Muscle of arm (tissue), 12 donors: ENCODE measurements around the gene LUZP2. TPM values are rescaled to one million over a fixed set of nuclear protein-coding genes. Genes with fewer than 3 reads are reported as not detected.
A peak's percentile ranks its signal among the peaks of the same experiment; 100 is the strongest.

Experiments
- DNase-seq: peaks from one replicate; pipeline ENCODE4 v3.0.0-alpha.2; 2013
- polyA plus RNA-seq, 12 donors: library from polyadenylated mRNA; unstranded; fragments of 120-200 nt; gene quantifications; one replicate each; pipeline ENCODE4 v1.2.1, GENCODE V29; 2013; ENCODE audit not compliant: insufficient read length in 12 of 12

LUZP2 gene
- polyA plus RNA-seq, 12 donors, result 0.61 to 1.5 (median 0.85) TPM; not detected in 2

GRCh38 chr11:24709928-24710565 lies 213.2 kb downstream of the LUZP2 start:
- no peak for DNase-seq

GRCh38 chr11:24714601-24715000 lies 217.7 kb downstream of the LUZP2 start:
- no peak for DNase-seq

- DNase-seq, result no peak
Measured at GRCh38 chr11:24716403-24716802, 219.6 kb downstream of the LUZP2 start.

GRCh38 chr11:24723231-24723630 lies 226.4 kb downstream of the LUZP2 start:
- DNase-seq, result no peak

DNA sequence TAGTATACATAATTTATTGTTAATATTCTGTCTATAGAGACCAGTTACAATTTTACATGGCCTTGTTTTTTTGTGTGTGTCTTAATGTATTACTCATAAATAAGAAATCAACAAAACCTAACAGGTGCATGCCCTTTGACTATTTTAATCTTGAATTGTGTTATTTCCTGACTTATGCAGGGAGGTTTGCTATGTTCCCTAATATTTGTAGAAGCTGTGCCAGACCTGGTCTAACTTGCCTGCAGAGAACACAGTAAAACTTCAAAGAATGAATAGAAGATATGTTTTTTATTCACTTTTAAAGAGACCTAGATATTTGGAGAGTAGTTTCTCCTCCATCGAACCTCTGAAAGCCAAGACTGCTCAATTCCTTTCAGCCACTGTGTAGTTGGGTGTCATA lies 234.7 kb downstream of the LUZP2 start:
- no peak for DNase-seq

DNA sequence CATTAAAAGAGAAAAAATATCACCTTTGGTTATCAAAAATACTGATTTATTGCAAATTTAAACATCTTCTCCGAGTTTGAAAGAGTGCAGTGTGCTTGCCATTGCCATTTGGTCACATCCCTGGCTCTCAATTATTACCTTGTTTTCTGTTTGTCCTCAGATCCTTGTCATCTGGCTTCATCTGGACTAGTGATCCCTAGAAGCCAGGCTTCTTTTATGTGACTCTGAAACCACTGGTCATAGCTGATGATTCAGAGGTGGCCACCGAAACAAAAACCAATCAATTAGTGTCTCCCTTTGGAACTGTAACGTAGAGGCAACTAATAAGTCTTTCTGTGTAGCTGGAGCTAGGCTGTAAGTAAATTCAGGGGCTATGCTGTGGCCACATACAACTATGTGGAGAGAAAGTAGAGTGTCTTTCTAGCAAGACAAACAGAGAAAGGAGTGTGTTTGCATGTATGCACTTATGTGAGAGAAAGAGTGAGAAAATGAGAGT lies 237.9 kb downstream of the LUZP2 start:
- no peak for DNase-seq

DNA sequence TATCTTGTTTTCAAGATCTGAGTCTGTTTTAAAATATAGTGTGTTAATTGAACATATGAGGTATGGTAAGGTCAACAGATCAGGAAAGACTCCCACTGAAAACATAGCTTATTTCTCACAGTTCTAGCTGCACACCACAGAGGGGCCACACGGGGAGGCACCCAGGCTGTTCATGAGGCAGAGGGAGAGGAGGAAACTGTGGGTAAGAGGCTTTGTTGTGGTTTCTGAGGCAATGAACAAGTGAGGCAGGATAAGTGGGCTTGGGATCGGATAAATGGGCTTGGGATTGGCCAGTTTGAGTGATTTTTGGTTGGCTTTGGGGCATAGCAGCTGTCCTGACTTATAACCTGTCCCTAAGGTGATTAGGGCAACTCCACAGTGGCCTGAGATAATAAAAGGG lies 242.1 kb downstream of the LUZP2 start:
- DNase-seq, result no peak

DNA sequence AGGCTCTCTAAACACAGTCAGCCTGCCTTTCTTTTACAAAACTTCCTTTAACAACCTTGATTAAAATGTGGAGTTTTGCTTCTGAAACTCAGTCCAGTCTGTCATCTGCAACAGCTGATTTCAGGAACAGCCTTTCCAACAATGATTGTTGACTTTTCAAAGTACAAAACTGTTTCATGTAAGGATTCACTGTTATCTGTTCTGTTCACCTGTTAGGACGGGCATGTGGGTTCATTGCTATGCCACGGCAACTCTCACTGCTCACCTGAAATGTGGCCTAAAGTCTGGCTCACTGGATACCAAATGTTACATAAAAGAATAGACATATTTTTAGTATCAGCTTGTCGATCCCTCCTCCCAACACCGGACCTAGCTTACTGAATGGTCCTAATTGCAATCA lies 242.8 kb downstream of the LUZP2 start:
- DNase-seq, result no peak

GRCh38 chr11:24747275-24748251 lies 250.7 kb downstream of the LUZP2 start:
- no peak for DNase-seq

GRCh38 chr11:24748261-24748660 lies 251.4 kb downstream of the LUZP2 start:
- no peak for DNase-seq

GRCh38 chr11:24754406-24754805 lies 257.6 kb downstream of the LUZP2 start:
- DNase-seq, result no peak

- DNase-seq, result no peak
Measured at GRCh38 chr11:24755260-24755839, 258.5 kb downstream of the LUZP2 start.

- no peak for DNase-seq
Measured at GRCh38 chr11:24759742-24760141, 262.9 kb downstream of the LUZP2 start.

- no peak for DNase-seq
Measured at GRCh38 chr11:24760681-24761080, 263.8 kb downstream of the LUZP2 start.

- no peak for DNase-seq
Measured at GRCh38 chr11:24762076-24762475, 265.2 kb downstream of the LUZP2 start.

GRCh38 chr11:24767411-24767810 lies 270.6 kb downstream of the LUZP2 start:
- DNase-seq, result no peak

- no peak for DNase-seq
Measured at GRCh38 chr11:24773322-24773721, 276.5 kb downstream of the LUZP2 start.

- DNase-seq, result no peak
Measured at GRCh38 chr11:24779791-24780190, 282.9 kb downstream of the LUZP2 start.

GRCh38 chr11:24781288-24781687 lies 284.4 kb downstream of the LUZP2 start:
- no peak for DNase-seq

GRCh38 chr11:24793479-24793878 lies 296.6 kb downstream of the LUZP2 start:
- DNase-seq, result no peak

- DNase-seq, result no peak
Measured at GRCh38 chr11:24794064-24794463, 297.2 kb downstream of the LUZP2 start.

- peak; percentile 21 for DNase-seq
Measured at GRCh38 chr11:24805671-24806070, 308.8 kb downstream of the LUZP2 start.

DNA sequence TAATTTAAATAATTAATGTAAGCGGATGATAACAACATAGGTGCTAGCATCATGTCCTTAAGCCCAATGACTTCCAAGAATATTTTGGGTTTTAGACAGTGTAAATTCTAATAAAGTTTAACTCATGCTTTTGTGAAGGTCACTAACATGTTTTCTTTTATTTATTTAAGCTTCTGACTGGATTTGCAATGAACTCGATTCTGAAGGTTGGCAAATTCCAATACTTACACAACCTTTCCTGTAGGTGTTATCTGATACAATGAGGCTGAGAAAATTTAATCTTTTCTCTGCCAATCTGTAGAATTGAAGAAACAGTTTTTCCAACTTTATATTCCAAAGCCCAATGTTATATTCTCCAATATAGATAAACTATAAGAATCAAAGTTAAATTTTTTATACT lies 311.3 kb downstream of the LUZP2 start:
- DNase-seq, result no peak
